Vagina (tissue), 2 donors: ENCODE data around the gene LGMN. TPM values are rescaled to one million over a fixed set of nuclear protein-coding genes. Genes with fewer than 3 reads are reported as not detected.

Experiments
- DNase-seq, 2 donors: peaks; one replicate each; pipeline ENCODE4 v3.0.0-alpha.2; 2017; ENCODE audit errors: extremely low spot score in 2 of 2
- H3K27ac ChIP-seq: fragments of 200-600 bp; sonication (generic); one replicate; pipeline ENCODE4 v1.5.1; 2019
- H3K27me3 ChIP-seq: fragments of 200-600 bp; sonication (generic); one replicate; pipeline ENCODE4 v1.5.1; 2019
- H3K36me3 ChIP-seq, 2 donors: fragments of 200-600 bp; sonication (generic); one replicate each; pipeline ENCODE4 v1.5.1; 2017 to 2019
- H3K4me1 ChIP-seq: fragments of 200-600 bp; sonication (generic); one replicate; pipeline ENCODE4 v1.5.1; 2019
- H3K4me3 ChIP-seq, 2 donors: fragments of 200-600 bp; sonication (generic); 1 replicate in 1 of 2; 2 replicates in 1 of 2; pipeline ENCODE4 v1.5.1; 2016 to 2019
- H3K9me3 ChIP-seq: fragments of 200-600 bp; sonication (generic); one replicate; pipeline ENCODE4 v1.5.1; 2019
- POLR2A ChIP-seq, 2 donors: fragments of 450-650 bp; IDR thresholded peaks; one replicate each; pipeline ENCODE4 v1.6.1; 2017; ENCODE audit warnings: antibody characterized with exemption in 2 of 2, mild to moderate bottlenecking in 2 of 2, moderate library complexity in 2 of 2
- POLR2AphosphoS5 ChIP-seq, 2 donors: sonication (generic); formaldehyde crosslinking; IDR thresholded peaks; one replicate each; pipeline ENCODE4 v1.9.0; 2017; ENCODE audit warnings: antibody characterized with exemption in 2 of 2, mild to moderate bottlenecking in 2 of 2, low read depth in 1 of 2; ENCODE audit not compliant: insufficient read depth in 1 of 2
- intact Hi-C: fragments of 100-400 bp; cut with DNase I; formaldehyde crosslinking; loops from one replicate; pipeline ENCODE4 v1.15.1; 2023
- total RNA-seq: library from RNA; depleted of rRNA; stranded (reverse); fragments of >200 nt; gene quantifications from one replicate; pipeline ENCODE4 v1.2.3, GENCODE V29; 2016
- TF ChIP-seq, protein P1 (sequence below), 3 experiments: fragments of 450-650 bp in 2 of 3; fragments of 200-600 bp in 1 of 3; sonication (generic) in 1 of 3; IDR thresholded peaks; one replicate each; pipeline ENCODE4 v1.5.1; 2017 to 2019; ENCODE audit warnings: antibody characterized with exemption in 3 of 3, mild to moderate bottlenecking in 2 of 3, moderate library complexity in 2 of 3

Gene LGMN
- total RNA-seq, 1 donor from 2014 or later: 61.6 TPM

DNA sequence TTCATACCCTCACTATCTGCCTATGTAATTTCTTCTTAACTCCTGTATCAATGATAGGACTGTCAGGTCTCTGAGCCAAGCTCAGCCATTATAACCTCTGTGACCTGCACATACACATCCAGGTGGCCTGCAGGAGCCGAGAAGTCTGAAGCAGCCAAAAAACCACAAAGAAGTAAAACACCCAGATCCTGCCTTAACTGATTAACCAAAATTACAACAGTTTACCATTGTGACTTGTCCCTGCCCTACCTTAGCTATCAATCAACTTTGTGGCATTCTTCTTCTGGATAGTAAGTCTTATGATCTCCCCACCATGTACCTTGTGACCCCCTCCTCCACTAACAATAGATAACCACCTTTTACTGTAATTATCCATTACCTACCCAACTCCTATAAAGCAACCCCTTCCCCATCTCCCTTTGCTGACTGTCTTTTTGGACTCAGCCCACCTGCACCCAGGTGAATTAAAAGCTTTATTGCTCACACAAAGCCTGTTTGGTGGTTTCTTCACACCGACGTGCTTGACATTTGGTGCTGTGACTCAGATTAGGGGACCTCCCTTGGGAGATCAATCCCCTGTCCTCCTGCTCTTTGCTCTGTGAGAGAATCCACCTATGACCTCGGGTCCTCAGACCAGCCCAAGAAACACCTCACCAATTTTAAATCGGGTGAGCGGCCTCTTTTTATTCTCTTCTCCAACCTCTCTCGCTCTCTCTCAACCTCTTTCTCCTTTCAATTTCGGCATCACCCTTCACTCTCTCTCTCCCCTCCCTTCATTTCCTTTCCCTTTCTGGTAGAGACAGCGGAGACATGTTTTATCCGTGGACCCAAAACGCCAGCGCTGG, 11.5 kb upstream of the LGMN start:
- no peaks in the 10 kb centered on the region for H3K36me3 ChIP-seq
- no peaks in the 10 kb centered on the region for H3K4me1 ChIP-seq
- intact Hi-C loops: no loop called here
- H3K27me3 ChIP-seq: no peaks in the 10 kb centered on the region
- DNase-seq: no peak
- no peak overlapping the region for H3K27ac ChIP-seq
- TF ChIP-seq, protein P1, sequence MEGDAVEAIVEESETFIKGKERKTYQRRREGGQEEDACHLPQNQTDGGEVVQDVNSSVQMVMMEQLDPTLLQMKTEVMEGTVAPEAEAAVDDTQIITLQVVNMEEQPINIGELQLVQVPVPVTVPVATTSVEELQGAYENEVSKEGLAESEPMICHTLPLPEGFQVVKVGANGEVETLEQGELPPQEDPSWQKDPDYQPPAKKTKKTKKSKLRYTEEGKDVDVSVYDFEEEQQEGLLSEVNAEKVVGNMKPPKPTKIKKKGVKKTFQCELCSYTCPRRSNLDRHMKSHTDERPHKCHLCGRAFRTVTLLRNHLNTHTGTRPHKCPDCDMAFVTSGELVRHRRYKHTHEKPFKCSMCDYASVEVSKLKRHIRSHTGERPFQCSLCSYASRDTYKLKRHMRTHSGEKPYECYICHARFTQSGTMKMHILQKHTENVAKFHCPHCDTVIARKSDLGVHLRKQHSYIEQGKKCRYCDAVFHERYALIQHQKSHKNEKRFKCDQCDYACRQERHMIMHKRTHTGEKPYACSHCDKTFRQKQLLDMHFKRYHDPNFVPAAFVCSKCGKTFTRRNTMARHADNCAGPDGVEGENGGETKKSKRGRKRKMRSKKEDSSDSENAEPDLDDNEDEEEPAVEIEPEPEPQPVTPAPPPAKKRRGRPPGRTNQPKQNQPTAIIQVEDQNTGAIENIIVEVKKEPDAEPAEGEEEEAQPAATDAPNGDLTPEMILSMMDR (IDR thresholded peaks at IDR 0.05): no peak
- TF ChIP-seq POLR2A (IDR thresholded peaks at IDR 0.05): no peak
- no peak for TF ChIP-seq POLR2AphosphoS5 (IDR thresholded peaks at IDR 0.05; ENCODE audit: insufficient read depth in 1 of 2, low read depth in 1 of 2)
- no peak overlapping the region for H3K4me3 ChIP-seq
- H3K9me3 ChIP-seq: no peaks in the 10 kb centered on the region

- Histone ChIP-seq H3K27me3 (no peaks in the 10 kb centered on the region), H3K27ac (no peak overlapping the region), H3K4me3 (no peak overlapping the region), H3K36me3 (no peaks in the 10 kb centered on the region), H3K9me3 (no peaks in the 10 kb centered on the region), H3K4me1 (no peaks in the 10 kb centered on the region)
- no peak for DNase-seq
- TF ChIP-seq POLR2AphosphoS5 (IDR thresholded peaks at IDR 0.05; ENCODE audit: insufficient read depth in 1 of 2, low read depth in 1 of 2): no peak
- TF ChIP-seq, protein P1 (IDR thresholded peaks at IDR 0.05): no peak
- TF ChIP-seq POLR2A (IDR thresholded peaks at IDR 0.05): no peak
- intact Hi-C loops: no loop called here
Observed at GRCh38 chr14:92759300-92759678, 10.9 kb upstream of the LGMN start.

DNA sequence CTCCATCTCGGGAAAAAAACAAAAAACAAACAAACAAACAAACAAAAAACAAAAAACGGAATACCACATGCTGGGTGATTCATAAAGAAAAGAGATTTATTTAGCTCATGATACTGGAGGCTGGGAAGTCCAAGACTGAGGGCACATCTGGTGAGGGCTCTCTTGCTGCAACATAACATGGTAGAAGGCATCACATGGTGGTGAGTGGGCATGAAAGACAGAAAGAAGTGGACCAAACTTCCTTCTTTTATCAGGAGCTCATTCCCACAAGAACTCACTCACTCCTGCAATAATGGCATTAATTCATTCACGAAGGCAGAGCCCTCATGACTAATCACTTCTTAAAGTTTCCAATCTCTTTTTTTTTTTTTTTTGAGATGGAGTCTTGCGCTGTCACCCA, 8.0 kb upstream of the LGMN start:
- H3K4me3 ChIP-seq: no peak overlapping the region
- TF ChIP-seq POLR2AphosphoS5 (IDR thresholded peaks at IDR 0.05; ENCODE audit: insufficient read depth in 1 of 2, low read depth in 1 of 2) (no peak), POLR2A (IDR thresholded peaks at IDR 0.05) (no peak)
- TF ChIP-seq, protein P1 (IDR thresholded peaks at IDR 0.05): no peak
- intact Hi-C loops: no loop called here

DNA sequence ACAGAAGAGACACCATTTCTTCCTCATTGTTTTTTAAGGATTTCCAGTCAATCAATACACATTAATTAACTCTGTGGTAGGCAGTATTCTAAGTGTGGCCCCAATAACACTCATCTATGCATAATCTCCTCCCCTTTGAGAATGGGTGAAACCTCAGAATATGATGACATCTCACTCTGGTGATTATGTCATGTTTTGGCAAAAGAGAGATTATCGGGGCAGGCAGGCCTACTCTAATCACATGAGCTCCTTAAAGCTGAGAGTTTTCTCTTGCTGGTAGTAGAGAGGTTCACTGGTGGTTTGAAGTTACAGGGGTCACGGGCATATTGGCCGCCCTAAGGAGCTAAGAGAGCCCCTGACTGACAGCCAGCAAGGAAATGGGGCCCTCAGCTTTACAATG, 7.1 kb upstream of the LGMN start:
- Histone ChIP-seq H3K4me3 (no peak overlapping the region), H3K27me3 (no peaks in the 10 kb centered on the region), H3K36me3 (no peaks in the 10 kb centered on the region), H3K4me1 (no peaks in the 10 kb centered on the region), H3K27ac (no peak overlapping the region), H3K9me3 (no peaks in the 10 kb centered on the region)
- intact Hi-C loops: no loop called here
- no peak for DNase-seq
- TF ChIP-seq, protein P1 (IDR thresholded peaks at IDR 0.05): no peak
- TF ChIP-seq POLR2AphosphoS5 (IDR thresholded peaks at IDR 0.05; ENCODE audit: insufficient read depth in 1 of 2, low read depth in 1 of 2) (no peak), POLR2A (IDR thresholded peaks at IDR 0.05) (no peak)

More for the DNA sequence above, 8.0 kb upstream of the LGMN start:
- Histone ChIP-seq H3K4me1 (no peaks in the 10 kb centered on the region), H3K27me3 (no peaks in the 10 kb centered on the region), H3K27ac (no peak overlapping the region), H3K36me3 (no peaks in the 10 kb centered on the region), H3K9me3 (no peaks in the 10 kb centered on the region)
- no peak for DNase-seq

DNA sequence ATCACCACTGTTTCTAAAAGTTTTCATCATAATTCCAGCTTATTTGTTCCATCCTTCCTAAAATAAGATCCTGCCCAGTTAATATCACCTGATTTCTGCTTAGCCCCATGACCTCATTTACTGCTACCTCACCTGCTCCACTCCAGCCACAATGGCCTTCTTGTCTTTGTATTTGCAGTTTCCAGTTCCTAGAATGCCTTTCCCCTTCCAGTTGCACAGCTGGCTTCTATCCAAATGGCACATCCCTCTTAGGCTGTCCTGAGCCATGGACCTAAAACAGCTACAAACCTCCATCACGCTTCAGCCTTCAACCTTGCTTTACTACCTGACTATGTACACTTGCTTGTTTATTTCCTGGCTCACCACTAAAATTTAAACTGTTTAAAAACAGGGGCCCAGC, 6.5 kb upstream of the LGMN start:
- Histone ChIP-seq H3K36me3 (no peaks in the 10 kb centered on the region), H3K9me3 (no peaks in the 10 kb centered on the region), H3K4me1 (no peaks in the 10 kb centered on the region), H3K27me3 (no peaks in the 10 kb centered on the region), H3K27ac (no peak overlapping the region), H3K4me3 (no peak overlapping the region)
- intact Hi-C loops: no loop called here
- TF ChIP-seq, protein P1 (IDR thresholded peaks at IDR 0.05): no peak
- TF ChIP-seq POLR2AphosphoS5 (IDR thresholded peaks at IDR 0.05; ENCODE audit: insufficient read depth in 1 of 2, low read depth in 1 of 2): no peak
- DNase-seq: no peak
